Ishikawa (cell line): Measurements from ENCODE around the gene NFE2L1.

Experiments used
- CEBPB ChIP-seq: IDR thresholded peaks from 2 replicates; pipeline ENCODE4 v1.6.1; 2012
- EP300 ChIP-seq: IDR thresholded peaks from 2 replicates; pipeline ENCODE4 v1.6.1; 2012; ENCODE audit warnings: borderline replicate concordance
- FOXM1 ChIP-seq: IDR thresholded peaks from 2 replicates; pipeline ENCODE4 v1.6.1; 2012; ENCODE audit warnings: low read depth, borderline replicate concordance
- MAX ChIP-seq: IDR thresholded peaks from 2 replicates; pipeline ENCODE4 v1.6.1; 2012
- NFIC ChIP-seq: IDR thresholded peaks from 2 replicates; pipeline ENCODE4 v1.6.1; 2012
- REST ChIP-seq: IDR thresholded peaks from 2 replicates; pipeline ENCODE4 v1.6.1; 2012; ENCODE audit warnings: low read depth, mild to moderate bottlenecking
- TAF1 ChIP-seq: IDR thresholded peaks from 2 replicates; pipeline ENCODE4 v1.6.1; 2012; ENCODE audit warnings: low read depth, mild to moderate bottlenecking
- TEAD4 ChIP-seq: IDR thresholded peaks from 2 replicates; pipeline ENCODE4 v1.6.1; 2012
- YY1 ChIP-seq: IDR thresholded peaks from 2 replicates; pipeline ENCODE4 v1.6.1; 2012; ENCODE audit warnings: low read depth
- TF ChIP-seq, protein P1 (sequence below): IDR thresholded peaks from 2 replicates; pipeline ENCODE4 v1.6.1; 2012

DNA sequence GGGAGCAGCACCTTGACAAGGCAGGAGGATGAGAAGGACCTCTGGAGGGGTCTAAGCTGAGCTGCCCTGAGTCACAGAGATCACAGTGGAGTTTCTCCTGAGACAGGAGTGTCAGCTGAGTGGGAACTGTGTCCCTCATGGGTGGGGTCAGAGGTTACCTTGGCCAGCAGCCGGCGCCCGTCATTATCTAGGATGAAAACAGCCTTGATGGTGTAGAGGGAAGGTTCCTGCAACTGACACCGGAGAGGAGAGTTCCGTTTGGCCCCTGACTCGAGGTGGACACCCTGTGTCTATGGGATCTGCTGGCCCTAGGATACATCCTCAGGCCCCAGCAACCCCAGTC, 11.5 kb upstream of the NFE2L1 start:
- no peak for TF ChIP-seq REST
- TF ChIP-seq MAX: no peak
- TF ChIP-seq FOXM1: no peak
- TF ChIP-seq, protein P1, sequence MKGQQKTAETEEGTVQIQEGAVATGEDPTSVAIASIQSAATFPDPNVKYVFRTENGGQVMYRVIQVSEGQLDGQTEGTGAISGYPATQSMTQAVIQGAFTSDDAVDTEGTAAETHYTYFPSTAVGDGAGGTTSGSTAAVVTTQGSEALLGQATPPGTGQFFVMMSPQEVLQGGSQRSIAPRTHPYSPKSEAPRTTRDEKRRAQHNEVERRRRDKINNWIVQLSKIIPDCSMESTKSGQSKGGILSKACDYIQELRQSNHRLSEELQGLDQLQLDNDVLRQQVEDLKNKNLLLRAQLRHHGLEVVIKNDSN: no peak
- no peak for TF ChIP-seq TAF1
- no peak for TF ChIP-seq YY1
- TF ChIP-seq EP300: no peak
- no peak for TF ChIP-seq TEAD4
- no peak for TF ChIP-seq NFIC
- no peak for TF ChIP-seq CEBPB
